SK-N-DZ (cell line): ENCODE results near the gene SCN9A.
A peak's percentile ranks its signal among the peaks of the same experiment; 100 is the strongest.

Experiments used
- DNase-seq: peaks from one replicate; pipeline ENCODE4 v3.0.0-alpha.2; 2015; ENCODE audit warnings: low spot score

SCN9A gene

GRCh38 chr2:166180951-166181812 is 194.6 kb downstream of the SCN9A start:
- peak; percentile 60 for DNase-seq

- no peak for DNase-seq
These were observed 196.5 kb downstream of the SCN9A start for GRCh38 chr2:166179201-166179600.

- DNase-seq, result no peak
These were observed 202.5 kb downstream of the SCN9A start for GRCh38 chr2:166173263-166173662.

GRCh38 chr2:166171216-166171615 is 204.5 kb downstream of the SCN9A start:
- DNase-seq, result no peak

GRCh38 chr2:166170356-166170755 is 205.4 kb downstream of the SCN9A start:
- no peak for DNase-seq

GRCh38 chr2:166167449-166167848 is 208.3 kb downstream of the SCN9A start:
- no peak for DNase-seq

- DNase-seq, result no peak
These were observed 212.0 kb downstream of the SCN9A start for GRCh38 chr2:166163775-166164174.

- DNase-seq, result no peak
These were observed 217.2 kb downstream of the SCN9A start for GRCh38 chr2:166158546-166158945.

- no peak for DNase-seq
These were observed 218.2 kb downstream of the SCN9A start for GRCh38 chr2:166157578-166157977.

GRCh38 chr2:166156985-166157490 is 218.7 kb downstream of the SCN9A start:
- no peak for DNase-seq

- no peak for DNase-seq
These were observed 220.2 kb downstream of the SCN9A start for GRCh38 chr2:166155589-166155988.

GRCh38 chr2:166154685-166155338 is 220.9 kb downstream of the SCN9A start:
- DNase-seq, result no peak

GRCh38 chr2:166152064-166152463 is 223.7 kb downstream of the SCN9A start:
- DNase-seq, result no peak

GRCh38 chr2:166148500-166149400 is 227.0 kb downstream of the SCN9A start:
- DNase-seq, result no peak

- DNase-seq, result no peak
These were observed 227.9 kb downstream of the SCN9A start for GRCh38 chr2:166147883-166148282.
